Naive B cell (primary cell): ENCODE data around the gene FLACC1. TPM values are rescaled to one million over a fixed set of nuclear protein-coding genes. Genes with fewer than 3 reads are reported as not detected.
"Not testable (repeated sequence)": the region's sequence is repeated elsewhere in the genome, so short reads cannot be mapped to it uniquely, and the experiment has no call there.

Experiments used
- ATAC-seq, 2 donors: fragments of 150-1000 bp; cut with Tn5 transposase; 2 replicates each; pipeline ENCODE4 v1.10.0; 2021; ENCODE audit warnings: low read depth in 2 of 2, mild to moderate bottlenecking in 2 of 2, moderate library complexity in 2 of 2
- DNase-seq: peaks from one replicate; pipeline ENCODE4 v3.0.0; 2022
- H3K27ac Mint-ChIP-seq, 6 donors: one replicate each; pipeline ENCODE4 v1.8.0; 2020 to 2022; ENCODE audit warnings: mild to moderate bottlenecking in 6 of 6, mixed read lengths in 6 of 6, moderate library complexity in 5 of 6, inconsistent platforms in 2 of 6
- H3K27me3 Mint-ChIP-seq, 3 donors: one replicate each; pipeline ENCODE4 v1.8.0; 2021 to 2022; ENCODE audit warnings: mixed read lengths in 3 of 3, mild to moderate bottlenecking in 1 of 3
- H3K36me3 Mint-ChIP-seq, 2 donors: one replicate each; pipeline ENCODE4 v1.8.0; 2020 to 2022; ENCODE audit warnings: mixed read lengths in 2 of 2, inconsistent platforms in 1 of 2, mild to moderate bottlenecking in 1 of 2
- H3K4me1 Mint-ChIP-seq, 3 donors: one replicate each; pipeline ENCODE4 v1.8.0; 2020 to 2022; ENCODE audit warnings: mixed read lengths in 3 of 3, inconsistent platforms in 1 of 3, mild to moderate bottlenecking in 1 of 3, moderate library complexity in 1 of 3
- H3K4me3 Mint-ChIP-seq, 8 donors: one replicate each; pipeline ENCODE4 v1.8.0; 2020 to 2022; ENCODE audit warnings: mild to moderate bottlenecking in 8 of 8, mixed read lengths in 8 of 8, moderate library complexity in 8 of 8, inconsistent platforms in 2 of 8
- H3K9me3 Mint-ChIP-seq, 7 donors: one replicate each; pipeline ENCODE4 v1.8.0; 2020 to 2022; ENCODE audit warnings: mixed read lengths in 7 of 7, mild to moderate bottlenecking in 5 of 7, inconsistent platforms in 2 of 7, moderate library complexity in 1 of 7
- polyA plus RNA-seq, 6 donors: library from polyadenylated mRNA; unstranded; fragments of 300-500 nt; fragmentation: Illumina TruSeq; gene quantifications; one replicate each; pipeline ENCODE4 v1.2.3, GENCODE V29; 2021; ENCODE audit warnings: low read depth in 6 of 6

FLACC1 gene
- polyA plus RNA-seq, result 1 to 10 TPM in 5 of 6 donors, under 1 TPM in 1; 0.29 to 3.6 (median 2.2) TPM

DNA sequence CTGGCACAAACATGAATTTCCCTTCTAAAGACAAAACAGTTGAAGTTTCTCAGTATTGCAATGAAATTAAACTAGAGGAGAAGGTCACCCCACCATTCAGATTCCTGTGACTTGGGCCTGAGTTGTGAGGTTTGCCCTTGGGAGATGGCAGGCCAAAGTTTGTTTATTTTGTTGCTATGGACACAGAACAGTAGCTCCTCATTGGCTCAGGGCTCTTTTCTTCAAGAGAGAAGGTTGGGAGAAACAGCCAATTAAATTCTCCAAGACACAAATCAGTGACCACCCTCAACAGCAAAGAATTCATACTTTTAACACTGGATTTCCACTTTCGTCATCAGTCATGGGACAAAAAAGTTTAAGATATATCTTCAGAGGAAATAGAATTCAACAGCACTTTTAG, at the start of gene FLACC1:
FLACC1 (minus strand) TSS at position 125 of the 400 bp plus-strand sequence. CDS start 5,941 bp downstream, outside the sequence.
- DNase-seq (no peak), ATAC-seq (peak; percentile 27 to 46)
- peaks cover 0 to 5% (median 0%) of the 10 kb centered on the region in 7 donors for H3K9me3 Mint-ChIP-seq
- H3K36me3 Mint-ChIP-seq, result peaks cover 13 to 25% of the 10 kb centered on the region in 2 donors
- peak within 1 kb of the TSS in 3 of 6 donors; percentile 14 to 36 (median 28) for H3K27ac Mint-ChIP-seq
- H3K4me1 Mint-ChIP-seq, result peaks cover 0 to 5% (median 0%) of the 10 kb centered on the region in 3 donors
- no peak within 1 kb of the TSS for H3K4me3 Mint-ChIP-seq
- H3K27me3 Mint-ChIP-seq, result no peaks in the 10 kb centered on the region

DNA sequence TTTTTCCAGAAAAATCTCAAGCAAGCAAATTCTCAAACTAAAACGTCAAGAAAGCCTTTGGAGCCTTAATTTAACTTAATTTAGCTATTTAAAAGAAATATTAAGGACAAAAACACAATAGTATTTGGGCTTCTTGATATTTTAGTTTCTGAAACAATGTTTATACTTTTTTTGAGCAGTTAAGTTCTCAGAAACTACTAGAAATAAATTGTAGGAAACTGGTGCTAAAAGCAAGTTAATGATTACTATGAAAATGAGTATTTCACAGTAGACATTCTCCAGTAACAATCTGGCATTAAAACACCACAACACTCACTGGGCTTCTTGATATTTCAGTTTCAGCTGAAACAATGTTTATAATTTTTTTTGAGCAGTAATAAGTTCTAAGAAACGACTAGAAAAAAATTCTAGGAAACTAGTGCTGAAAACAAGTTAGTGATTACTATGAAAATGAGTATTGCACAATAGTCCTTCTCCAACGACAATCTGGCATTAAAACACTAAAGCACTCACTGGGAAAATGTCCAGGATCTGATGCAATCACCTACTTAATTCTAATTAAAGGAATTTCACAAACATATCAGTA, 49.0 kb upstream of the FLACC1 start:
- Mint-ChIP-seq H3K27me3 (no peaks in the 10 kb centered on the region), H3K36me3 (peaks cover 4 to 24% of the 10 kb centered on the region in 2 donors), H3K4me3 (no peak overlapping the region), H3K27ac (peak overlapping the region in 2 of 6 donors; percentile 65 to 81), H3K9me3 (peaks cover 0 to 1% (median 0%) of the 10 kb centered on the region in 7 donors), H3K4me1 (peaks cover 31 to 40% (median 33%) of the 10 kb centered on the region in 3 donors)
- DNase-seq (no peak), ATAC-seq (no peak)

GRCh38 chr2:201404699-201405280, 47.6 kb upstream of the FLACC1 start:
- ATAC-seq, result no peak
- Mint-ChIP-seq H3K4me1 (peaks cover 22 to 26% (median 22%) of the 10 kb centered on the region in 3 donors), H3K36me3 (peaks cover 3 to 17% of the 10 kb centered on the region in 2 donors), H3K27ac (peak overlapping the region in 1 of 6 donors; percentile 29), H3K4me3 (peak overlapping the region in 2 of 8 donors; percentile 7 to 16), H3K27me3 (no peaks in the 10 kb centered on the region), H3K9me3 (no peaks in the 10 kb centered on the region)
- DNase-seq, result no peak

DNA sequence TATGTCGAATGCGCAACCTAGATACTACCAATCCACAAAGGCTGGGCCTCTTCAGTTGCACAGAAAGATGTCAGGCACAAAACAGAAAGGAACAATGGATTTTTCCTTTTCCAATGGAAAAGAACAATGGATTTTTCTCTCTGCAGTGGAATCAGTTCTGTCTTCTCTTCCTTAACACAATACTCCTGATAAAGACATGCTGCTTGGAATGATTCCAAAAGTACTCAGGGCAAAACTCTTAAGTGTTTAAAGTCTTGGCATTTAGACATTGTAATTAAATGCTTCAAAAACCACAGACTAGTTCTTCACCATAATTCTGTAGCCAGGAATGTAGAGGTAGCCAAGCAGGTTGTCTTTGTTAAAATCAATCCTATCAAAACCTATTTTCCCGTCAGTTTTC, 46.7 kb upstream of the FLACC1 start:
- DNase-seq (no peak), ATAC-seq (no peak)
- Mint-ChIP-seq H3K4me3 (no peak overlapping the region), H3K27ac (peak overlapping the region in 2 of 6 donors; percentile 48 to 57), H3K9me3 (no peaks in the 10 kb centered on the region), H3K36me3 (peaks cover 11 to 25% of the 10 kb centered on the region in 2 donors), H3K4me1 (peaks cover 17 to 26% (median 19%) of the 10 kb centered on the region in 3 donors), H3K27me3 (no peaks in the 10 kb centered on the region)

- DNase-seq (no peak), ATAC-seq (no peak)
- H3K27ac Mint-ChIP-seq, result no peak overlapping the region
- H3K4me1 Mint-ChIP-seq, result peaks cover 16 to 22% (median 17%) of the 10 kb centered on the region in 3 donors
- no peaks in the 10 kb centered on the region for H3K27me3 Mint-ChIP-seq
- peaks cover 11 to 25% of the 10 kb centered on the region in 2 donors for H3K36me3 Mint-ChIP-seq
- no peak overlapping the region for H3K4me3 Mint-ChIP-seq
- no peaks in the 10 kb centered on the region for H3K9me3 Mint-ChIP-seq
Measured at GRCh38 chr2:201402651-201403562, 45.8 kb upstream of the FLACC1 start.

- no peak overlapping the region for H3K4me3 Mint-ChIP-seq
- peaks cover 10 to 19% (median 16%) of the 10 kb centered on the region in 3 donors for H3K4me1 Mint-ChIP-seq
- H3K27me3 Mint-ChIP-seq, result no peaks in the 10 kb centered on the region
- no peak overlapping the region for H3K27ac Mint-ChIP-seq
- no peak for ATAC-seq
- H3K9me3 Mint-ChIP-seq, result no peaks in the 10 kb centered on the region
- peaks cover 11 to 19% of the 10 kb centered on the region in 2 donors for H3K36me3 Mint-ChIP-seq
- DNase-seq, result no peak
Measured at GRCh38 chr2:201401815-201402214, 44.7 kb upstream of the FLACC1 start.

DNA sequence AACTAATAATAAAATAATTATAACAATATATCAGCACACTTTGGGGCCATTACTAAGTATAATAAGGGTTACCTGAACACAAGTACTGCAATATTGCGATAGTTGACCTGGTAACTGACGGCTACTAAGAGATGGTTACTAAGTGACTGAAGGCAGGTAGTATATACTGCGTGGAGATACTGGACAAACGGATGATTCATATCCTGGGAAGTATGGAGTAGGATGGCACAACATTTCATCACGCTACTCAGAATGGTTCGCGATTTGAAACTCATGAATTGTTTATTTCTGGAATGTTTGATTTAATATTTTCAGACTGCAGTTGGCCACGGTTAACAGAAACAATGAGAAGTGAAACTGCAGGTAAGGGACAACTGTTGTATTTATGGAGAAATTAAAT, 39.5 kb upstream of the FLACC1 start:
- Mint-ChIP-seq H3K36me3 (peaks cover 19 to 25% of the 10 kb centered on the region in 2 donors), H3K4me3 (peak overlapping the region in 2 of 8 donors; percentile 6 to 32), H3K27ac (peak overlapping the region in 1 of 6 donors; percentile 69), H3K27me3 (no peaks in the 10 kb centered on the region), H3K9me3 (no peaks in the 10 kb centered on the region), H3K4me1 (peaks cover 4 to 13% (median 5%) of the 10 kb centered on the region in 3 donors)
- ATAC-seq (no peak), DNase-seq (no peak)

DNA sequence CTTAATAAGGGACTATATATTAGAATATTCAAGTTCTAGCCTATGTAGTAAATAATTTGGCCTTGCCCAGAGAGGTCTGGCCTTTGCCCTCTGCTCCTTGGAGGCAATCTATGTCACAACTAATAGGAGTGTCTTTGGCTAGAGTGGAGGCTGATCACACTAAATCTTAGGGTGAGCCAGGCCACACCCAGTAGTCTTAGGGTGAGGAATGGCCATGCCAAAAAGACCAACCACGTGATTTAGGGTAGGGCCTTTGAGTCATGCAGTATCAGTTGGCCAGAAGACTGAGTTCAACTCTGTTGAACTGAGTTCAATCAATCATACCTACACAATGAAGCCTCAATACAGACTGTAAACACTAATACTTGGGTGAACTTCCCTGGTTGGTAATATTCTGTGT, 26.0 kb upstream of the FLACC1 start:
- no peaks in the 10 kb centered on the region for H3K4me1 Mint-ChIP-seq
- DNase-seq (no peak), ATAC-seq (no peak)
- peaks cover 0 to 5% (median 4%) of the 10 kb centered on the region in 7 donors for H3K9me3 Mint-ChIP-seq
- H3K27me3 Mint-ChIP-seq, result no peaks in the 10 kb centered on the region
- H3K36me3 Mint-ChIP-seq, result peaks cover 29 to 31% of the 10 kb centered on the region in 2 donors
- H3K27ac Mint-ChIP-seq, result peak overlapping the region in 1 of 6 donors; percentile 72
- H3K4me3 Mint-ChIP-seq, result no peak overlapping the region

GRCh38 chr2:201378496-201379397, 21.6 kb upstream of the FLACC1 start:
- Mint-ChIP-seq H3K9me3 (peaks cover 0 to 5% (median 4%) of the 10 kb centered on the region in 7 donors), H3K36me3 (peaks cover 20 to 22% of the 10 kb centered on the region in 2 donors), H3K4me3 (no peak overlapping the region), H3K27ac (peak overlapping the region in 4 of 6 donors; percentile 21 to 76 (median 42)), H3K4me1 (peaks cover 5 to 10% (median 8%) of the 10 kb centered on the region in 3 donors), H3K27me3 (no peaks in the 10 kb centered on the region)
- ATAC-seq (no peak), DNase-seq (no peak)

DNA sequence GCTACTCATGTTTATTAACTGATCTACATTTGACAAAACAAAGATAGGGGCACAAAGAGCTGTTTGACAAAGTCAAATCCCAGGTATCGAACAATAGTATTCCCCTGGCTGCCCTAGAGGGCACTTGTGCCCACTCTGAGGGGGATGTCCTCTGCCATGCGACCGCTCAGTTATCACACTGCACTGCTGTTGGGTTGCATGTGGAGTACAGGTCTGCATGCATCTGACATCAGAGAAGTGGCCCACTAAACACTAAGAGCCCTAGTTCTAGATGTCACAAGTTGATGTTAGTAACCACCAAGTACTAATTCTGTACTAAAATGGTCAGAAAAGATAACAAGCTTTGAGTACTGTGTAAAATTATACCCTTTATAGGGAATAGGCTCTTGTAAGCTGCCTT, 20.1 kb upstream of the FLACC1 start:
- Mint-ChIP-seq H3K27me3 (no peaks in the 10 kb centered on the region), H3K9me3 (peaks cover 0 to 5% (median 4%) of the 10 kb centered on the region in 7 donors), H3K4me1 (peaks cover 16 to 26% (median 18%) of the 10 kb centered on the region in 3 donors), H3K27ac (peak overlapping the region in 2 of 6 donors; percentile 2 to 7), H3K4me3 (no peak overlapping the region), H3K36me3 (peaks cover 19 to 20% of the 10 kb centered on the region in 2 donors)
- ATAC-seq (no peak), DNase-seq (no peak)

GRCh38 chr2:201369775-201370174, 12.6 kb upstream of the FLACC1 start:
- H3K27ac Mint-ChIP-seq, result no peak overlapping the region
- peaks cover 0 to 24% (median 10%) of the 10 kb centered on the region in 7 donors for H3K9me3 Mint-ChIP-seq
- H3K27me3 Mint-ChIP-seq, result no peaks in the 10 kb centered on the region
- no peak overlapping the region for H3K4me3 Mint-ChIP-seq
- ATAC-seq, result no peak
- H3K4me1 Mint-ChIP-seq, result peaks cover 28 to 39% (median 28%) of the 10 kb centered on the region in 3 donors
- H3K36me3 Mint-ChIP-seq, result peaks cover 25% of the 10 kb centered on the region in 2 donors
- no peak for DNase-seq

DNA sequence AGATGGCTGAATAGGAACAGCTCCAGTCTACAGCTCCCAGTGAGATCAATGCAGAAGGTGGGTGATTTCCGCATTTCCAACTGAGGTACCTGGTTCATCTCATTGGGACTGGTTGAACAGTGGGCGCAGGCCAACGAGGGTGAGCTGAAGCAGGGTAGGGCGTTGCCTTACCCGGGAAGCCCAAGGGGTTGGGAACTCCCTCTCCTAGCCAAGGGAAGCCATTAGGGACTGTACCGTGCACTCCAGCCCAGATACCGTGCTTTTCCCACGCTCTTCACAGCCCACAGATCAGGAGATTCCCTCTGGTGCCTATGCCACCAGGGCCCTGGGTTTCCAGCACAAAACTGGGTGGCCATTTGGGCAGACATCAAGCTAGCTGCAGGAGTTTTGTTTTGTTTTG, 12.2 kb upstream of the FLACC1 start:
- DNase-seq, H3K27me3 Mint-ChIP-seq, H3K4me3 Mint-ChIP-seq, ATAC-seq: not testable (repeated sequence)
- peak overlapping the region in 1 of 6 donors; percentile 11 for H3K27ac Mint-ChIP-seq
- H3K4me1 Mint-ChIP-seq, result peaks cover 25 to 34% (median 29%) of the 10 kb centered on the region in 3 donors
- peaks cover 0 to 26% (median 11%) of the 10 kb centered on the region in 7 donors for H3K9me3 Mint-ChIP-seq
- peaks cover 25 to 27% of the 10 kb centered on the region in 2 donors for H3K36me3 Mint-ChIP-seq
